ENCODE data around the gene GCN1.
"Not testable (repeated sequence)": the region's sequence is repeated elsewhere in the genome, so short reads cannot be mapped to it uniquely, and the experiment has no call there.

The GCN1 gene

GRCh38 chr12:120211243-120211903 is 16.9 kb upstream of the GCN1 start:
- H3K4me3 ChIP-seq (ENCODE audit: low read depth, low read length): no peak overlapping the region
- CTCF ChIA-PET: interaction anchor here (1.2 to 16.5 kb wide), 3 partner anchors 9 to 54 kb away, joined by 7 to 280 read pairs (median 43); partner anchors contain the start of genes PXN and RPLP0
- TF ChIP-seq CTCF (IDR thresholded peaks at IDR 0.05; ENCODE audit: insufficient read depth, low read length, missing control alignments): no peak
- no peak for DNase-seq (ENCODE audit: low read depth, low spot score)
- POLR2A ChIA-PET: interaction anchor here (5.0 kb wide), 1 partner anchor 11 kb away, joined by 34 read pairs; the partner anchor contains the start of gene RPLP0

- TF ChIP-seq CTCF (IDR thresholded peaks at IDR 0.05; ENCODE audit: insufficient read depth, low read length, missing control alignments): no peak
- ChIA-PET POLR2A (interaction anchor here (5.0 kb wide), 1 partner anchor 9 kb away, joined by 34 read pairs; the partner anchor contains the start of gene RPLP0), CTCF (interaction anchor here (1.2 to 16.5 kb wide), 4 partner anchors 8 to 56 kb away, joined by 4 to 280 read pairs (median 24); partner anchors contain the start of genes PXN and RPLP0)
- DNase-seq (ENCODE audit: low read depth, low spot score): no peak
- H3K4me3 ChIP-seq (ENCODE audit: low read depth, low read length): no peak overlapping the region
These were observed 15.3 kb upstream of the GCN1 start for GRCh38 chr12:120209851-120210250.

GRCh38 chr12:120207227-120207626 is 12.7 kb upstream of the GCN1 start:
- ChIA-PET POLR2A (no interaction called here), CTCF (interaction anchor here (1.6 to 16.5 kb wide), 2 partner anchors 17 to 58 kb away, joined by 4 to 280 read pairs; partner anchors contain the start of gene PXN)
- no peak overlapping the region for H3K4me3 ChIP-seq (ENCODE audit: low read depth, low read length)
- no peak for TF ChIP-seq CTCF (IDR thresholded peaks at IDR 0.05; ENCODE audit: insufficient read depth, low read length, missing control alignments)
- no peak for DNase-seq (ENCODE audit: low read depth, low spot score)

GRCh38 chr12:120206781-120207180 is 12.3 kb upstream of the GCN1 start:
- POLR2A ChIA-PET; H3K4me3 ChIP-seq (ENCODE audit: low read depth, low read length); DNase-seq (ENCODE audit: low read depth, low spot score): not testable (repeated sequence)
- CTCF ChIA-PET: interaction anchor here (1.6 to 16.5 kb wide), 2 partner anchors 18 to 59 kb away, joined by 4 to 280 read pairs; partner anchors contain the start of gene PXN

- ChIA-PET CTCF (interaction anchor here (1.6 to 16.5 kb wide), 2 partner anchors 18 to 59 kb away, joined by 4 to 280 read pairs; partner anchors contain the start of gene PXN), POLR2A (interaction anchor here (0.7 kb wide), 1 partner anchor 86 kb away, joined by 3 read pairs; no protein-coding TSS in a partner anchor)
- DNase-seq (ENCODE audit: low read depth, low spot score): no peak
These were observed 11.7 kb upstream of the GCN1 start for GRCh38 chr12:120206228-120206627.

GRCh38 chr12:120204171-120204570 is 9.7 kb upstream of the GCN1 start:
- no peak for DNase-seq (ENCODE audit: low read depth, low spot score)
- ChIA-PET POLR2A (interaction anchor here (1.0 kb wide), 2 partner anchors 8 to 17 kb away, joined by 3 to 4 read pairs; no protein-coding TSS in a partner anchor), CTCF (interaction anchor here (1.1 to 16.5 kb wide), 4 partner anchors 8 to 61 kb away, joined by 3 to 280 read pairs (median 24); partner anchors contain the start of gene PXN)
- no peak for TF ChIP-seq CTCF (IDR thresholded peaks at IDR 0.05; ENCODE audit: insufficient read depth, low read length, missing control alignments)
- no peak overlapping the region for H3K4me3 ChIP-seq (ENCODE audit: low read depth, low read length)

More at GRCh38 chr12:120206228-120206627, 11.7 kb upstream of the GCN1 start:
- no peak for TF ChIP-seq CTCF (IDR thresholded peaks at IDR 0.05; ENCODE audit: insufficient read depth, low read length, missing control alignments)
- no peak overlapping the region for H3K4me3 ChIP-seq (ENCODE audit: low read depth, low read length)
